HepG2 (cell line): ENCODE measurements around the gene PRRT1B. TPM values are rescaled to one million over a fixed set of nuclear protein-coding genes. Genes with fewer than 3 reads are reported as not detected.

Source experiments
- ATAC-seq: fragments of 200-7000 bp; cut with Tn5 transposase; 3 replicates; pipeline ENCODE4 v1.9.1; 2020; ENCODE audit warnings: mild to moderate bottlenecking, moderate library complexity
- BruUV-seq: library from RNA; stranded (reverse); fragments of 400-500 nt; replicated peaks from 2 replicates; lab custom pipeline; 2021; lab: Mats Ljungman, UMichigan
- CTCF ChIA-PET: fragments of 300-600 bp; formaldehyde crosslinking; extraction: SDS; loops from one replicate; lab custom pipeline; 2021; ENCODE audit warnings: low total read pairs, inconsistent platforms, low intra/inter-chr PET ratio; lab: Yijun Ruan, JAX
- POLR2A ChIA-PET: fragments of 350-600 bp; sonication (Branson Sonifier 250); formaldehyde crosslinking; loops from one replicate; lab custom pipeline; 2020; ENCODE audit warnings: antibody characterized with exemption, inconsistent platforms; lab: Yijun Ruan, JAX
- DNase-seq: peaks from one replicate; pipeline ENCODE4 v3.0.0-alpha.2; 2015; ENCODE audit warnings: low spot score
- FAIRE-seq: peaks from 3 replicates; lab custom pipeline; 2011; peaks lifted over from hg19 to GRCh38; lab: Jason Lieb, UNC
- H2AFZ ChIP-seq: one replicate; pipeline ENCODE4 v1.6.1; 2011; ENCODE audit warnings: low read length, inconsistent platforms
- H3K27ac ChIP-seq: fragments of 300-600 bp; 3 replicates; pipeline ENCODE4 v1.8.0; 2011; ENCODE audit warnings: mixed run types, mild to moderate bottlenecking, mixed read lengths, low read length, inconsistent platforms; ENCODE audit not compliant: insufficient read depth; ENCODE audit errors: extremely low read length
- H3K27me3 ChIP-seq, 2 experiments: fragments of 200-600 bp in 1 of 2; 2 replicates in 1 of 2; 3 replicates in 1 of 2; pipeline versions ENCODE4 v1.6.0 to v1.8.0; 2011; ENCODE audit warnings: low read length in 2 of 2, mild to moderate bottlenecking in 2 of 2, moderate library complexity in 2 of 2, inconsistent platforms in 1 of 2; ENCODE audit not compliant: insufficient read depth in 2 of 2, control insufficient read depth in 1 of 2
- H3K36me3 ChIP-seq, 2 experiments: fragments of 200-600 bp in 1 of 2; replicated peaks in 1 of 2; 2 replicates in 1 of 2; 3 replicates in 1 of 2; pipeline versions ENCODE4 v1.5.1 to v1.8.0; 2011; ENCODE audit warnings: low read length in 2 of 2, inconsistent platforms in 1 of 2; ENCODE audit not compliant: insufficient read depth in 2 of 2, control insufficient read depth in 1 of 2
- H3K4me1 ChIP-seq: 2 replicates; pipeline ENCODE4 v1.5.1; 2012; ENCODE audit warnings: low read length, inconsistent platforms; ENCODE audit not compliant: insufficient read depth
- H3K4me2 ChIP-seq: 2 replicates; pipeline ENCODE4 v1.6.0; 2011; ENCODE audit warnings: low read depth, low read length, inconsistent platforms
- H3K4me3 ChIP-seq, 3 experiments: fragments of 200-600 bp in 1 of 3; sonication (generic), shearing (Covaris generic) in 1 of 3; replicated peaks in 1 of 3; 2 replicates each; pipeline ENCODE4 v1.5.1; 2011 to 2016; ENCODE audit warnings: low read length in 3 of 3, inconsistent platforms in 2 of 3, low read depth in 2 of 3, mild to moderate bottlenecking in 2 of 3, control low read depth in 1 of 3, mixed read lengths in 1 of 3; ENCODE audit not compliant: insufficient read depth in 1 of 3
- H3K79me2 ChIP-seq: one replicate; pipeline ENCODE4 v1.6.1; 2011; ENCODE audit warnings: low read length, inconsistent platforms; ENCODE audit not compliant: insufficient read depth
- H3K9ac ChIP-seq: 2 replicates; pipeline ENCODE4 v1.6.0; 2011; ENCODE audit warnings: mild to moderate bottlenecking, low read depth, low read length, inconsistent platforms; ENCODE audit not compliant: insufficient read depth
- H3K9me3 ChIP-seq: 2 replicates; pipeline ENCODE4 v1.5.1; 2012; ENCODE audit warnings: mild to moderate bottlenecking, low read length
- H4K20me1 ChIP-seq: 2 replicates; pipeline ENCODE4 v1.6.0; 2011; ENCODE audit warnings: inconsistent platforms, mild to moderate bottlenecking, low read length, moderate library complexity; ENCODE audit not compliant: insufficient read depth
- AHR ChIP-seq: IDR thresholded peaks from 2 replicates; pipeline ENCODE4 v1.6.1; 2018; ENCODE audit warnings: missing genetic modification reagents, missing compliant biosample characterization
- CCAR2 ChIP-seq: fragments of 200-400 bp; formaldehyde crosslinking; optimal IDR thresholded peaks from 2 replicates; pipeline ENCODE3; 2018; ENCODE audit warnings: low read depth, mild to moderate bottlenecking, low read length, moderate library complexity
- FOSL2 ChIP-seq: sonication (generic); formaldehyde crosslinking; IDR thresholded peaks from 2 replicates; pipeline ENCODE4 v1.4.0; 2020; ENCODE audit warnings: missing genetic modification reagents
- FOXA1 ChIP-seq, 2 experiments: fragments of 450-650 bp in 1 of 2; sonication (generic) in 1 of 2; formaldehyde crosslinking in 1 of 2; IDR thresholded peaks; 2 replicates each; pipeline versions ENCODE4 v1.4.0 to v1.6.1; 2016 to 2020; ENCODE audit warnings: missing genetic modification reagents in 1 of 2
- GTF3A ChIP-seq: sonication (generic); formaldehyde crosslinking; conservative IDR thresholded peaks from 2 replicates; pipeline ENCODE4 v1.4.0; 2020; ENCODE audit warnings: mild to moderate bottlenecking, missing genetic modification reagents
- KAT8 ChIP-seq: IDR thresholded peaks from 2 replicates; pipeline ENCODE4 v1.6.1; 2016; ENCODE audit warnings: missing genetic modification reagents, missing compliant biosample characterization
- MEF2D ChIP-seq: sonication (generic); formaldehyde crosslinking; IDR thresholded peaks from 2 replicates; pipeline ENCODE4 v1.5.1; 2020; ENCODE audit warnings: mild to moderate bottlenecking, missing genetic modification reagents
- MTF1 ChIP-seq: sonication (generic); formaldehyde crosslinking; IDR thresholded peaks from 2 replicates; pipeline ENCODE4 v1.5.0; 2020; ENCODE audit warnings: missing genetic modification reagents
- NCOA2 ChIP-seq: sonication (generic); formaldehyde crosslinking; IDR thresholded peaks from 2 replicates; pipeline ENCODE4 v1.8.0; 2022; ENCODE audit warnings: inconsistent platforms
- PAWR ChIP-seq: sonication (generic); formaldehyde crosslinking; IDR thresholded peaks from 2 replicates; pipeline ENCODE4 v1.4.0; 2020; ENCODE audit warnings: missing genetic modification reagents, mild to moderate bottlenecking, borderline replicate concordance
- RBFOX2 ChIP-seq: fragments of 200-400 bp; formaldehyde crosslinking; IDR thresholded peaks from 2 replicates; pipeline ENCODE4 v1.6.1; 2017; ENCODE audit warnings: low read depth, mild to moderate bottlenecking, low read length
- SOX5 ChIP-seq: IDR thresholded peaks from 2 replicates; pipeline ENCODE4 v1.6.1; 2016; ENCODE audit warnings: borderline replicate concordance
- TCF7 ChIP-seq: sonication (generic); IDR thresholded peaks from 2 replicates; pipeline ENCODE4 v1.6.1; 2016; ENCODE audit warnings: antibody characterized with exemption, low read depth
- TEAD3 ChIP-seq: optimal IDR thresholded peaks from 2 replicates; pipeline ENCODE3; 2016; ENCODE audit warnings: borderline replicate concordance
- ZFP1 ChIP-seq: IDR thresholded peaks from 2 replicates; pipeline ENCODE4 v1.6.1; 2016
- ZNF614 ChIP-seq: IDR thresholded peaks from 2 replicates; pipeline ENCODE4 v1.6.1; 2018; ENCODE audit warnings: missing biosample characterization, missing genetic modification reagents, inconsistent platforms, borderline replicate concordance
- ZNF792 ChIP-seq: IDR thresholded peaks from 2 replicates; pipeline ENCODE4 v1.6.1; 2016
- ZSCAN22 ChIP-seq: sonication (generic); formaldehyde crosslinking; IDR thresholded peaks from 2 replicates; pipeline ENCODE4 v1.4.0; 2020; ENCODE audit warnings: mild to moderate bottlenecking, missing genetic modification reagents
- WGBS: methylation state at CpG from one replicate; pipeline ENCODE4 v1.1.6; 2017; ENCODE audit warnings: low lambda C conversion rate; 5-methylcytosine and 5-hydroxymethylcytosine counted together
- in situ Hi-C: cut with HindIII; loops from 2 replicates; pipeline ENCODE4 v1.10.0; 2017; ENCODE audit warnings: low pct_unique_long_range_greater_than_20kb; ENCODE audit not compliant: extremely low pct_ligation_motif_present
- intact Hi-C: fragments of 100-400 bp; cut with micrococcal nuclease; formaldehyde crosslinking; loops from one replicate; pipeline ENCODE4 v1.10.0; 2022; ENCODE audit not compliant: unreplicated experiment
- polyA plus RNA-seq, 8 experiments: library from polyadenylated mRNA; depleted of rRNA in 3 of 8; stranded (reverse) in 7 of 8; unstranded in 1 of 8; fragments of >200 nt; fragmentation: Illumina TruSeq in 4 of 8; extraction: Trizol in 4 of 8; gene quantifications; 2 replicates each; pipeline versions ENCODE4 v1.2.1 to v1.2.3, GENCODE V29; 2011 to 2016; ENCODE audit warnings: low read depth in 4 of 8, missing spikeins in 1 of 8, mixed read lengths in 1 of 8; ENCODE audit not compliant: insufficient read depth in 1 of 8
- total RNA-seq, 5 experiments: library from RNA; depleted of rRNA; stranded (reverse); fragments of >200 nt; fragmentation: Illumina TruSeq; extraction: Trizol; gene quantifications; 2 replicates each; pipeline ENCODE4 v1.2.3, GENCODE V29; 2016; ENCODE audit warnings: low read depth in 1 of 5
- TF ChIP-seq, protein P1 (sequence below): sonication (generic); formaldehyde crosslinking; conservative IDR thresholded peaks from 2 replicates; pipeline ENCODE4 v1.4.0; 2020; ENCODE audit warnings: missing genetic modification reagents
- TF ChIP-seq, protein P2 (sequence below): sonication (generic); formaldehyde crosslinking; IDR thresholded peaks from 2 replicates; pipeline ENCODE4 v1.5.0; 2020; ENCODE audit warnings: mild to moderate bottlenecking, missing genetic modification reagents, borderline replicate concordance
- TF ChIP-seq, protein P3 (sequence below): sonication (generic); formaldehyde crosslinking; IDR thresholded peaks from 2 replicates; pipeline ENCODE4 v1.8.0; 2022; ENCODE audit warnings: mild to moderate bottlenecking, missing genetic modification reagents
- TF ChIP-seq, protein P4 (sequence below): sonication (generic); formaldehyde crosslinking; IDR thresholded peaks from 2 replicates; pipeline ENCODE4 v1.5.1; 2020; ENCODE audit warnings: missing genetic modification reagents, mild to moderate bottlenecking, borderline replicate concordance

PRRT1B gene
- total and polyA plus RNA-seq, 2 of the 13 experiments (the other 11 are each of a cell fraction or from before 2014, with no cell fraction given): not detected

DNA sequence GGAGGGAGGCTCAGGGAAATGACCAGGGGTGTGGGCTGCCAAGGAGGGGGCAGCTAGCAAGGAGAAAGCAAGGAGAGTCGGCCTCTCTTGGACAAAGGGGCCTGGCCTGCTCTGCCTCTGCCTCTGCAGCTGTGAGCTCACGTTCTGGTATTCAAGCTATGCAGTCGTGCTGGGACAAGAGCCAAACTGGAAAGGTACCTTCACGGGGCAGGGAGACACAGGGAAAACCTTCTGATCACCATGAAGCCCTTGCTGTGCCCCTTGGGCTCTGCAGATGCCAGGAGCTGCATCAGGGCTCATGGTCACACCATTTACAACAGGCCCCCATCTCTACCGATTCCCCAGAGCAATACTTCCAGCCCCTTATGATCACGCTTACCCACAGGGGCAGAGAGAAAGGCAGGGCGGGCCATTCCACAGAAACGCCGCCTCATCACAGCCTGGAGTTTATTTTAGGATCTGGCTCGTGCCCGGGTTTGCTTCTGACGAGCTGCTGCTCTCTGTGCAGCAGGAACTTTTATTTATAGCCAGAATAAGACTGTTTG, 63.2 kb downstream of the PRRT1B start:
- Histone ChIP-seq H3K79me2 (no peaks in the 10 kb centered on the region), H3K36me3 (peaks cover 4 to 13% of the 10 kb centered on the region in 2 experiments; a peak in 4 of 5 replicates), H3K4me3 (no peak overlapping the region), H4K20me1 (no peaks in the 10 kb centered on the region), H3K9ac (0 out of 2 replicates have a peak overlapping the region, but pooled peaks have one; percentile 23), H3K27me3 (no peaks in the 10 kb centered on the region), H3K4me1 (peaks cover 60% of the 10 kb centered on the region), H3K27ac (peak overlapping the region; percentile 23), H2AFZ (no peak overlapping the region), H3K9me3 (no peaks in the 10 kb centered on the region), H3K4me2 (peak overlapping the region; percentile 30)
- peak; percentile 47 for FAIRE-seq
- peak; percentile 75 for DNase-seq
- 54% methylated on average over 10 of the region's 12 CpGs for WGBS
- CTCF ChIA-PET: interaction anchor here (1.6 kb wide), 1 partner anchor 132 kb away, joined by 6 read pairs; the partner anchor contains the start of gene RAPGEF1
- intact Hi-C loops: loop anchor here (5.0 kb wide), 1 partner anchor 49 kb away; no protein-coding TSS in a partner anchor
- POLR2A ChIA-PET: interaction anchor here (0.6 to 1.4 kb wide), 2 partner anchors 27 to 743 kb away, joined by 3 to 4 read pairs; no protein-coding TSS in a partner anchor
- peak; percentile 58 for ATAC-seq
- in situ Hi-C loops: no loop called here
- BruUV-seq: no TSS peak
- TF ChIP-seq TEAD3 (peak; percentile 98), MEF2D (CRISPR knock-in tag) (no peak), ZSCAN22 (CRISPR knock-in tag) (no peak), TCF7 (no peak), ZNF792 (CRISPR knock-in tag) (no peak), ZFP1 (no peak), RBFOX2 (no peak), GTF3A (CRISPR knock-in tag) (no peak), CCAR2 (no peak), PAWR (CRISPR knock-in tag) (no peak), NCOA2 (CRISPR knock-in tag) (no peak), FOSL2 (CRISPR knock-in tag) (peak; percentile 53), MTF1 (CRISPR knock-in tag) (no peak), AHR (CRISPR knock-in tag) (no peak), ZNF614 (no peak), SOX5 (peak; percentile 47; the same call in 1 of the 2 replicates), FOXA1 (IDR thresholded peaks at IDR 0.05) (no peak), FOXA1 (CRISPR knock-in tag; IDR thresholded peaks at IDR 0.05) (no peak), KAT8 (CRISPR knock-in tag) (no peak)
- TF ChIP-seq, protein P1, sequence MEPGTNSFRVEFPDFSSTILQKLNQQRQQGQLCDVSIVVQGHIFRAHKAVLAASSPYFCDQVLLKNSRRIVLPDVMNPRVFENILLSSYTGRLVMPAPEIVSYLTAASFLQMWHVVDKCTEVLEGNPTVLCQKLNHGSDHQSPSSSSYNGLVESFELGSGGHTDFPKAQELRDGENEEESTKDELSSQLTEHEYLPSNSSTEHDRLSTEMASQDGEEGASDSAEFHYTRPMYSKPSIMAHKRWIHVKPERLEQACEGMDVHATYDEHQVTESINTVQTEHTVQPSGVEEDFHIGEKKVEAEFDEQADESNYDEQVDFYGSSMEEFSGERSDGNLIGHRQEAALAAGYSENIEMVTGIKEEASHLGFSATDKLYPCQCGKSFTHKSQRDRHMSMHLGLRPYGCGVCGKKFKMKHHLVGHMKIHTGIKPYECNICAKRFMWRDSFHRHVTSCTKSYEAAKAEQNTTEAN: no peak
- TF ChIP-seq, protein P2, sequence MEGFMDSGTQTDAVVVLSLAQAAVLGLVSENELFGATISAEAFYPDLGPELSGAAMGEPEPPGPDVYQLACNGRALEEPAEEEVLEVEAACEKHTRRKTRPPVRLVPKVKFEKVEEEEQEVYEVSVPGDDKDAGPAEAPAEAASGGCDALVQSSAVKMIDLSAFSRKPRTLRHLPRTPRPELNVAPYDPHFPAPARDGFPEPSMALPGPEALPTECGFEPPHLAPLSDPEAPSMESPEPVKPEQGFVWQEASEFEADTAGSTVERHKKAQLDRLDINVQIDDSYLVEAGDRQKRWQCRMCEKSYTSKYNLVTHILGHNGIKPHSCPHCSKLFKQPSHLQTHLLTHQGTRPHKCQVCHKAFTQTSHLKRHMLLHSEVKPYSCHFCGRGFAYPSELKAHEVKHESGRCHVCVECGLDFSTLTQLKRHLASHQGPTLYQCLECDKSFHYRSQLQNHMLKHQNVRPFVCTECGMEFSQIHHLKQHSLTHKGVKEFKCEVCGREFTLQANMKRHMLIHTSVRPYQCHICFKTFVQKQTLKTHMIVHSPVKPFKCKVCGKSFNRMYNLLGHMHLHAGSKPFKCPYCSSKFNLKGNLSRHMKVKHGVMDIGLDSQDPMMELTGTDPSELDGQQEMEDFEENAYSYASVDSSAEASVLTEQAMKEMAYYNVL (CRISPR knock-in tag): no peak
- TF ChIP-seq, protein P3, sequence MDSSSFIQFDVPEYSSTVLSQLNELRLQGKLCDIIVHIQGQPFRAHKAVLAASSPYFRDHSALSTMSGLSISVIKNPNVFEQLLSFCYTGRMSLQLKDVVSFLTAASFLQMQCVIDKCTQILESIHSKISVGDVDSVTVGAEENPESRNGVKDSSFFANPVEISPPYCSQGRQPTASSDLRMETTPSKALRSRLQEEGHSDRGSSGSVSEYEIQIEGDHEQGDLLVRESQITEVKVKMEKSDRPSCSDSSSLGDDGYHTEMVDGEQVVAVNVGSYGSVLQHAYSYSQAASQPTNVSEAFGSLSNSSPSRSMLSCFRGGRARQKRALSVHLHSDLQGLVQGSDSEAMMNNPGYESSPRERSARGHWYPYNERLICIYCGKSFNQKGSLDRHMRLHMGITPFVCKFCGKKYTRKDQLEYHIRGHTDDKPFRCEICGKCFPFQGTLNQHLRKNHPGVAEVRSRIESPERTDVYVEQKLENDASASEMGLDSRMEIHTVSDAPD: no peak
- TF ChIP-seq, protein P4, sequence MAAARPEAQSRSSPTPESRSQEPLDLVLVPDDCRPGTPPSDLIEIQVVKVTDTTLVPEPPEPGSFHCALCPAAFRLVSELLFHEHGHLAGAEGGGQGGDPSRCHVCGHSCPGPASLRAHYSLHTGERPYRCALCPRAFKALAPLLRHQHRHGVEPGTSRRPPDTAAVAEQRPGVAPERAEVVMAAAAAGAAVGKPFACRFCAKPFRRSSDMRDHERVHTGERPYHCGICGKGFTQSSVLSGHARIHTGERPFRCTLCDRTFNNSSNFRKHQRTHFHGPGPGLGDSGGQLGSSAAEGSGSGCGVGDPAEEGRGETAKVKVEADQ (CRISPR knock-in tag): no peak
